ENCODE data around the gene VRK1. TPM values are rescaled to one million over a fixed set of nuclear protein-coding genes. Genes with fewer than 3 reads are reported as not detected.

Gene VRK1
- total RNA-seq, 1 experiment from 2014 or later = 25.7 TPM

GRCh38 chr14:96811265-96811664, 14.1 kb downstream of the VRK1 start:
- in situ Hi-C loops (cut with HindIII; ENCODE audit: low pct_unique_long_range_greater_than_20kb, low sequenced_read_pairs) = no loop called here
- DNase-seq (ENCODE audit: low read depth) = no peak

GRCh38 chr14:96811985-96812667, 14.9 kb downstream of the VRK1 start:
- no peak for DNase-seq (ENCODE audit: low read depth)
- in situ Hi-C loops (cut with HindIII; ENCODE audit: low pct_unique_long_range_greater_than_20kb, low sequenced_read_pairs) = no loop called here

- DNase-seq (ENCODE audit: low read depth) = no peak
- in situ Hi-C loops (cut with HindIII; ENCODE audit: low pct_unique_long_range_greater_than_20kb, low sequenced_read_pairs) = no loop called here
Observed at GRCh38 chr14:96816281-96816680, 19.1 kb downstream of the VRK1 start.

- no peak for DNase-seq (ENCODE audit: low read depth)
- in situ Hi-C loops (cut with HindIII; ENCODE audit: low pct_unique_long_range_greater_than_20kb, low sequenced_read_pairs) = no loop called here
Observed at GRCh38 chr14:96817750-96818666, 20.8 kb downstream of the VRK1 start.

GRCh38 chr14:96821501-96821900, 24.3 kb downstream of the VRK1 start:
- DNase-seq (ENCODE audit: low read depth) = no peak
- in situ Hi-C loops (cut with HindIII; ENCODE audit: low pct_unique_long_range_greater_than_20kb, low sequenced_read_pairs) = no loop called here

- DNase-seq (ENCODE audit: low read depth) = no peak
- in situ Hi-C loops (cut with HindIII; ENCODE audit: low pct_unique_long_range_greater_than_20kb, low sequenced_read_pairs) = no loop called here
Observed at GRCh38 chr14:96823652-96824051, 26.5 kb downstream of the VRK1 start.

GRCh38 chr14:96824283-96824682, 27.1 kb downstream of the VRK1 start:
- DNase-seq (ENCODE audit: low read depth) = no peak

GRCh38 chr14:96826818-96827217, 29.6 kb downstream of the VRK1 start:
- no peak for DNase-seq (ENCODE audit: low read depth)
- in situ Hi-C loops (cut with HindIII; ENCODE audit: low pct_unique_long_range_greater_than_20kb, low sequenced_read_pairs) = no loop called here

More at GRCh38 chr14:96824283-96824682, 27.1 kb downstream of the VRK1 start:
- in situ Hi-C loops (cut with HindIII; ENCODE audit: low pct_unique_long_range_greater_than_20kb, low sequenced_read_pairs) = no loop called here

GRCh38 chr14:96827290-96827689, 30.1 kb downstream of the VRK1 start:
- no peak for DNase-seq (ENCODE audit: low read depth)
- in situ Hi-C loops (cut with HindIII; ENCODE audit: low pct_unique_long_range_greater_than_20kb, low sequenced_read_pairs) = no loop called here

- no peak for DNase-seq (ENCODE audit: low read depth)
- in situ Hi-C loops (cut with HindIII; ENCODE audit: low pct_unique_long_range_greater_than_20kb, low sequenced_read_pairs) = no loop called here
Observed at GRCh38 chr14:96829791-96830190, 32.6 kb downstream of the VRK1 start.

- no peak for DNase-seq (ENCODE audit: low read depth)
- in situ Hi-C loops (cut with HindIII; ENCODE audit: low pct_unique_long_range_greater_than_20kb, low sequenced_read_pairs) = no loop called here
Observed at GRCh38 chr14:96830946-96831345, 33.8 kb downstream of the VRK1 start.

- DNase-seq (ENCODE audit: low read depth) = no peak
- in situ Hi-C loops (cut with HindIII; ENCODE audit: low pct_unique_long_range_greater_than_20kb, low sequenced_read_pairs) = no loop called here
Observed at GRCh38 chr14:96832351-96832750, 35.2 kb downstream of the VRK1 start.

GRCh38 chr14:96838449-96838848, 41.3 kb downstream of the VRK1 start:
- DNase-seq (ENCODE audit: low read depth) = no peak
- in situ Hi-C loops (cut with HindIII; ENCODE audit: low pct_unique_long_range_greater_than_20kb, low sequenced_read_pairs) = no loop called here

- in situ Hi-C loops (cut with HindIII; ENCODE audit: low pct_unique_long_range_greater_than_20kb, low sequenced_read_pairs) = no loop called here
- DNase-seq (ENCODE audit: low read depth) = no peak
Observed at GRCh38 chr14:96839251-96839650, 42.1 kb downstream of the VRK1 start.

GRCh38 chr14:96843137-96843536, 46.0 kb downstream of the VRK1 start:
- in situ Hi-C loops (cut with HindIII; ENCODE audit: low pct_unique_long_range_greater_than_20kb, low sequenced_read_pairs) = no loop called here
- DNase-seq (ENCODE audit: low read depth) = no peak

GRCh38 chr14:96844857-96845570, 47.8 kb downstream of the VRK1 start:
- no peak for DNase-seq (ENCODE audit: low read depth)
- in situ Hi-C loops (cut with HindIII; ENCODE audit: low pct_unique_long_range_greater_than_20kb, low sequenced_read_pairs) = no loop called here

GRCh38 chr14:96847451-96847850, 50.3 kb downstream of the VRK1 start:
- in situ Hi-C loops (cut with HindIII; ENCODE audit: low pct_unique_long_range_greater_than_20kb, low sequenced_read_pairs) = no loop called here

GRCh38 chr14:96848011-96848410, 50.8 kb downstream of the VRK1 start:
- in situ Hi-C loops (cut with HindIII; ENCODE audit: low pct_unique_long_range_greater_than_20kb, low sequenced_read_pairs) = no loop called here
- DNase-seq (ENCODE audit: low read depth) = no peak

More at GRCh38 chr14:96847451-96847850, 50.3 kb downstream of the VRK1 start:
- no peak for DNase-seq (ENCODE audit: low read depth)

GRCh38 chr14:96849733-96850132, 52.6 kb downstream of the VRK1 start:
- in situ Hi-C loops (cut with HindIII; ENCODE audit: low pct_unique_long_range_greater_than_20kb, low sequenced_read_pairs) = no loop called here
- no peak for DNase-seq (ENCODE audit: low read depth)
